ENCODE data around the gene SZRD1.

The SZRD1 gene

DNA sequence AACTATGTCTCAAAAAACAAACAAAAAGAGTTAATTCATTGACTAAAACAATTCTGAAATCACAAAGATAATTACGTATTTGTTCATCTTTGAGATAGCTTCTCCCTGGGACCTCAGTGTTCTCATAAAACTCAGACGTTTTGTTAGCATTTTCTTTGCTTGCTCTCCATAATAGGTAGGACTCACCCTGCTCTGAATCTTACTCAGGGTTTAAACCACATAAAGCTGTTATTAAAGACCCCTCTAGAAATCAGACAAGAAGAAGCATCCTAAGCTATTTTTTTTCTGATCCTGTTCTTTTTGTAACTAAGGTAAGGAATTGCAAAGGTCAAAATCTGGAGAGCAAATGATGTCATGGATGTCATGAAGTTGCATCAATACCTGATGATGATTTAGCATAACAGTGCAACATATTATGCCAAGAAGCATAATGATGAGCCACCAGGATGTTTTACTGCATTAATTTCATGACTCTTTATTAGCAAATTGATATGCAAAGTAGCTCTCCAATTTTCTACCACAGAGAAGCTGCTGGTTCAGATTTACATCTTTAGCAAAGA lies 17.1 kb upstream of the SZRD1 start:
- H3K9me3 ChIP-seq, result no peaks in the 10 kb centered on the region
- DNase-seq, result no peak
- H3K27me3 ChIP-seq, result no peaks in the 10 kb centered on the region
- TF ChIP-seq, protein P1, sequence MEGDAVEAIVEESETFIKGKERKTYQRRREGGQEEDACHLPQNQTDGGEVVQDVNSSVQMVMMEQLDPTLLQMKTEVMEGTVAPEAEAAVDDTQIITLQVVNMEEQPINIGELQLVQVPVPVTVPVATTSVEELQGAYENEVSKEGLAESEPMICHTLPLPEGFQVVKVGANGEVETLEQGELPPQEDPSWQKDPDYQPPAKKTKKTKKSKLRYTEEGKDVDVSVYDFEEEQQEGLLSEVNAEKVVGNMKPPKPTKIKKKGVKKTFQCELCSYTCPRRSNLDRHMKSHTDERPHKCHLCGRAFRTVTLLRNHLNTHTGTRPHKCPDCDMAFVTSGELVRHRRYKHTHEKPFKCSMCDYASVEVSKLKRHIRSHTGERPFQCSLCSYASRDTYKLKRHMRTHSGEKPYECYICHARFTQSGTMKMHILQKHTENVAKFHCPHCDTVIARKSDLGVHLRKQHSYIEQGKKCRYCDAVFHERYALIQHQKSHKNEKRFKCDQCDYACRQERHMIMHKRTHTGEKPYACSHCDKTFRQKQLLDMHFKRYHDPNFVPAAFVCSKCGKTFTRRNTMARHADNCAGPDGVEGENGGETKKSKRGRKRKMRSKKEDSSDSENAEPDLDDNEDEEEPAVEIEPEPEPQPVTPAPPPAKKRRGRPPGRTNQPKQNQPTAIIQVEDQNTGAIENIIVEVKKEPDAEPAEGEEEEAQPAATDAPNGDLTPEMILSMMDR (IDR thresholded peaks at IDR 0.05; ENCODE audit: low read depth, low read length), result no peak
- H3K4me3 ChIP-seq (ENCODE audit: low read depth, low read length), result no peak overlapping the region; the same call in 1 of the 2 replicates
- H3K36me3 ChIP-seq, result no peaks in the 10 kb centered on the region
- H3K4me1 ChIP-seq, result peaks cover 4% of the 10 kb centered on the region; the same call in 1 of the 2 replicates

DNA sequence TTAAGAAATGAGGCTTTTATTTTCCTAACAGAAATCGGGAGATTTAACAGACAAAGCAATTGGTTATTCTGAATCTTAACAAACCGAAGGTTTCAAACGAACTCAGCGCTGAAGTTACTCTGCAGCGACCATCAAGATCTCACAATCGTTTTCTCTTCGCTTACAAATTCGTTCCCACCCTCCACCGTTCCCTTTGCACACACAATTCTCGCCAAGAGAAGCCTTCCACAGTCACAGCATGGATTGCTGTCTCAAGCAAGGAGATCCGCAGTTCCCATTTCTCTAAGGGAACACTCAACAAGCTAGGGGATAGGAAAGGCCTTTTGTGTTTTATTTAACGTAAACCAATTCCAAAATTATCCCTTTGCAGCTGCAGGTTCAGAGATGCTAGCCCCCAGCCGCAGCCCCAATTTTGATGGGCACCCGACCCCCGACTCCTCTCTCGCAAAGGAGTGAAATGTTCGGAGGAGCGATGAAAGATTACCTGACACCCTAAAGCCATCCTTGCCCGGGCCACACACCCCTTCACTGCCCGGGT lies 15.5 kb upstream of the SZRD1 start:
- Histone ChIP-seq H3K4me1 (peaks cover 4% of the 10 kb centered on the region; the same call in 1 of the 2 replicates), H3K27me3 (no peaks in the 10 kb centered on the region), H3K9me3 (no peaks in the 10 kb centered on the region), H3K4me3 (ENCODE audit: low read depth, low read length) (peak overlapping the region; percentile 85), H3K36me3 (no peaks in the 10 kb centered on the region)
- TF ChIP-seq, protein P1 (IDR thresholded peaks at IDR 0.05; ENCODE audit: low read depth, low read length), result no peak
- DNase-seq, result no peak

DNA sequence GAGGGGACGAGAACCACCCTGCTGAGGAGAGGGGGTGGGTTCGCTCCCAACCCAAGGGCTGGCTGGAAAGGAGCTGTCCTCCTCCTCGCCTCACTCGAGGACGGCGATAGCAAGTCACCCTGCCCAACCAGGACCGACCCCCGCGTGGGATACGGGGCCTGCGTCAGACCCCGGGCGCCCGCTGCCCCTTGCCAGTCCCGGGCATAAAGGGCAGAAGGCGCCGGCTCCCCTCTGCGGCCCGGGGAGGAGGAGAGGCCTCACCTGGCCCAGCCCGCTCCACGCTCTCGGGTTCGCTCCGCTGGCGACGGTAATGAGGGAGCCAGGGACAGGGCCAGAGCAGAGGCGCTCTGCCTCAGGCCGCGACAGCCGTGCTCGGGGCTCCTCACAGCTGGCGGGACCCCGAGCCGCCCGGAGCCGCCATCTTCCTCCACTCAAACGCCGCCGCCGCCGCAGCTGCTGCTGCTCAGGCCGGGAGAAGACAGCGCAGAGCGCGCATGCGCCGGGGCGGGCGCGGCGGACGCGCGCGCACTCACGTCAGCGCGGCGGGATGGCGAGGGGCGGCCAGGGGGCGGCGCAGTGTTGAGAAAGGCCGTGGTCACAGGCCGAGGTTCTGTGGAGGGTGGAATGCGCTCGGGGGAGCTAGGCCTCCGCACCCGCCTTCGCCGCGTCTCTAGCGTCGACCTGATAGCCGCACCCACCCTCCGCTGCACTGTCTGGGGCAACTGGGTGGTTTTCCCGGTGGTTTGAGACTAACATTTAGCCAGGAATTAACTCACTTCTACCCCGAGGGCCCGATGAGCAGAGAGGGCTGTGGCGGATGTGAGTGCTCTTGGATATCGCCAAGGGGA lies 14.8 kb upstream of the SZRD1 start, which contains the start of gene FBXO42:
FBXO42 (minus strand) TSS at position 487 of the 848 bp plus-strand sequence. CDS start 37,062 bp downstream, outside the sequence.
- TF ChIP-seq, protein P1 (IDR thresholded peaks at IDR 0.05; ENCODE audit: low read depth, low read length), result 0 out of 2 replicates have a peak, but pooled peaks have one; percentile 9
- Histone ChIP-seq H3K4me3 (ENCODE audit: low read depth, low read length) (peak within 1 kb of the TSS; percentile 85), H3K27me3 (no peaks in the 10 kb centered on the region), H3K4me1 (peaks cover 4% of the 10 kb centered on the region; the same call in 1 of the 2 replicates), H3K9me3 (no peaks in the 10 kb centered on the region), H3K36me3 (no peaks in the 10 kb centered on the region)
- peak; percentile 88 for DNase-seq

DNA sequence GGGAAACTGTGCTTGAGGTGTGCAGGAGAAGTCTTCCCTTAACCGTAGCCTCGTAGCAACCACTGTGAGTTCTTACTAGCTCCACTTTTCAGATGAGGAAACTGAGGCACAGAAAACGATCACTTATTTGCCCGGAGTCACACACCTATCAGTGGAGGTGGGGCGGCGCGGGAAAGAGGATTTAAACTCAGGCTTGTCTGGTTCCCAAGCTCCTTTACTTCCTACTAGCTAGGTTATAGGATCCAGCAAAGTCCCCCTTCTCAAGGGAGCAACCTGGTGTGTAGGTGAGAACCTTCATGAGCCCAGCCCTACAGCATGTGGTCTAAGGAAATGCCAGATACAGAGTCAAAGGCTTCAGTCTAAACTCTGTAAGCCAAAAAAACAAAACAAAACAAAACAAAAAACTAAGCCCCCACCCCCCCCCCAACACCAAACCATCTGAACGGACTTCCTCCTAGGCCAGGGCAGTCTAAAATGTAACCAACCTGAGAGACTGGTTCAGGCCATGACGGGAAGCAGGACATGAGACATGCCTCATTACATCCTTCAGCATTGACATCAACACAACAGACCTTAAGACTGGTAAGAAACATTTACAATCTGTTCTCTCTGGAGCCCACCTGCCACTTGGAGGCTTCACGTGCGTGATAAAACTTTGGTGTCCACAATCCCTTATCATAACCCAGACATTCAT lies 14.1 kb upstream of the SZRD1 start:
- H3K4me3 ChIP-seq (ENCODE audit: low read depth, low read length), result peak overlapping the region; percentile 51
- H3K36me3 ChIP-seq, result no peaks in the 10 kb centered on the region
- no peak for DNase-seq
- no peaks in the 10 kb centered on the region for H3K27me3 ChIP-seq
- peaks cover 4% of the 10 kb centered on the region; the same call in 1 of the 2 replicates for H3K4me1 ChIP-seq
- TF ChIP-seq, protein P1 (IDR thresholded peaks at IDR 0.05; ENCODE audit: low read depth, low read length), result no peak
- H3K9me3 ChIP-seq, result no peaks in the 10 kb centered on the region

DNA sequence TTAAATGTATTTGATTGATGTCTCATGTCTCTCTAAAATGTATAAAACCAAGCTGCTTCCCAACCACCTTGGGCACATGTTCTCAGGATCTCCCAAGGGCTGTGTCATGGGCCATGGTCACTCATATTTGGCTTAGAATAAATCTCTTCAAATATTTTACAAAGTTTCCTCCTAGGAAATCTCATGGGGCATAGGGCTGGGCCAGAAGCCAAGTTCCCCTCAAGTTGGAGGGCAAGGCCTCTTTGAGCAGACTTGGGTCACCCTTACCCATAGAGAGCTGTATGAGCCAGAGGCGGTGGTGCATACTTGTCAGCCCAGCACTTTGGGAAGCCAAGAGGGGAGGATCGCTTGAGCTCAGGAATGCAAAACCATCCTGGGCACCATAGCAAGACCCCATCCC lies 12.4 kb upstream of the SZRD1 start:
- H3K36me3 ChIP-seq, result no peaks in the 10 kb centered on the region
- H3K4me1 ChIP-seq, result peaks cover 4% of the 10 kb centered on the region; the same call in 1 of the 2 replicates
- no peak overlapping the region for H3K4me3 ChIP-seq (ENCODE audit: low read depth, low read length)
- TF ChIP-seq, protein P1 (IDR thresholded peaks at IDR 0.05; ENCODE audit: low read depth, low read length), result no peak
- no peaks in the 10 kb centered on the region for H3K27me3 ChIP-seq
- DNase-seq, result no peak
- no peaks in the 10 kb centered on the region for H3K9me3 ChIP-seq

Data from BE2C (cell line).